ENCODE measurements around the gene GABRG3. TPM values are rescaled to one million over a fixed set of nuclear protein-coding genes. Genes with fewer than 3 reads are reported as not detected.

The GABRG3 gene
- total and polyA plus RNA-seq, 9 of the 15 experiments (the other 6 are each of a cell fraction or from before 2014, with no cell fraction given), result 4.0 to 15.1 (median 11.2) TPM

GRCh38 chr15:27017168-27017809 is 46.3 kb downstream of the GABRG3 start:
- Histone ChIP-seq H3K9me3 (replicated peaks; ENCODE audit: control insufficient read depth, insufficient read depth, low read depth, low read length) (no peaks in the 10 kb centered on the region), H3K9me1 (ENCODE audit: control insufficient read depth, insufficient read depth, low read length) (no peaks in the 10 kb centered on the region), H3K79me2 (ENCODE audit: control insufficient read depth, insufficient read depth, low read length) (no peaks in the 10 kb centered on the region), H2AFZ (ENCODE audit: low read depth, low read length) (no peak overlapping the region), H3K27me3 (ENCODE audit: control insufficient read depth in 2 of 2, insufficient read depth in 2 of 2, low read length in 2 of 2) (peaks cover 2 to 8% of the 10 kb centered on the region in 2 experiments; a peak in 4 of 5 replicates), H3K4me1 (replicated peaks in 1 of 2; ENCODE audit: control insufficient read depth in 2 of 2, insufficient read depth in 2 of 2, low read length in 2 of 2) (no peaks in the 10 kb centered on the region), H3K36me3 (ENCODE audit: control insufficient read depth, insufficient read depth, low read length) (no peaks in the 10 kb centered on the region), H3K4me2 (ENCODE audit: insufficient read depth, low read length) (no peak overlapping the region), H3K4me3 (no peak overlapping the region), H3K9ac (ENCODE audit: insufficient read depth in 1 of 2, low read depth in 2 of 2, low read length in 2 of 2) (no peak overlapping the region), H3K27ac (ENCODE audit: extremely low read depth, low read depth, low read length) (no peak overlapping the region), H4K20me1 (replicated peaks; ENCODE audit: control insufficient read depth, insufficient read depth, low read length) (no peaks in the 10 kb centered on the region)
- ATAC-seq, result peak; percentile 99
- intact Hi-C loops (cut with micrococcal nuclease), result loop anchor here (1.0 to 5.0 kb wide), 2 partner anchors 35 to 126 kb away; no protein-coding TSS in a partner anchor
- peak; percentile 97 for FAIRE-seq
- peak; percentile 71 to 80 (median 74) for DNase-seq (ENCODE audit: extremely low read depth in 1 of 4, low spot score in 3 of 4)
- 17% methylated on average over 10 of the region's 10 CpGs for WGBS (ENCODE audit: insufficient coverage, low coverage, missing lambda C conversion rate)
- CTCF ChIA-PET (ENCODE audit: low intra/inter-chr PET ratio), result interaction anchor here (2.0 to 2.9 kb wide), 2 partner anchors 126 to 128 kb away, joined by 17 to 20 read pairs; no protein-coding TSS in a partner anchor
- no TSS peak for BruUV-seq (replicated peaks)
- POLR2A ChIA-PET, result no interaction called here
- in situ Hi-C loops (cut with MboI), result no loop called here
- TF ChIP-seq ATF7 (IDR thresholded peaks at IDR 0.05) (no peak), RCOR1 (IDR thresholded peaks at IDR 0.05; ENCODE audit: borderline replicate concordance in 1 of 2, low read depth in 2 of 2, low read length in 2 of 2) (peak in 1 of 2 experiments; percentile 17; a peak in 1 of 4 replicates), DACH1 (IDR thresholded peaks at IDR 0.05; ENCODE audit: partially characterized antibody) (no peak), NR4A1 (CRISPR knock-in tag; IDR thresholded peaks at IDR 0.05) (no peak), NR4A1 (tag; IDR thresholded peaks at IDR 0.05) (no peak), ZFX (CRISPR knock-in tag; IDR thresholded peaks at IDR 0.05) (no peak), CBX5 (IDR thresholded peaks at IDR 0.05; ENCODE audit: borderline replicate concordance, low read depth) (no peak), FOXP1 (CRISPR knock-in tag; IDR thresholded peaks at IDR 0.05) (no peak), JUNB (CRISPR knock-in tag; conservative IDR thresholded peaks at IDR 0.05) (no peak), ZFP1 (CRISPR knock-in tag; IDR thresholded peaks at IDR 0.05) (no peak), KLF16 (IDR thresholded peaks at IDR 0.05) (0 out of 2 replicates have a peak, but pooled peaks have one; percentile 23), PTTG1 (tag; IDR thresholded peaks at IDR 0.05; ENCODE audit: low read depth) (no peak), ZNF184 (CRISPR knock-in tag; IDR thresholded peaks at IDR 0.05) (no peak), NCOA1 (IDR thresholded peaks at IDR 0.05; ENCODE audit: low read depth) (no peak)
- TF ChIP-seq, protein P1, sequence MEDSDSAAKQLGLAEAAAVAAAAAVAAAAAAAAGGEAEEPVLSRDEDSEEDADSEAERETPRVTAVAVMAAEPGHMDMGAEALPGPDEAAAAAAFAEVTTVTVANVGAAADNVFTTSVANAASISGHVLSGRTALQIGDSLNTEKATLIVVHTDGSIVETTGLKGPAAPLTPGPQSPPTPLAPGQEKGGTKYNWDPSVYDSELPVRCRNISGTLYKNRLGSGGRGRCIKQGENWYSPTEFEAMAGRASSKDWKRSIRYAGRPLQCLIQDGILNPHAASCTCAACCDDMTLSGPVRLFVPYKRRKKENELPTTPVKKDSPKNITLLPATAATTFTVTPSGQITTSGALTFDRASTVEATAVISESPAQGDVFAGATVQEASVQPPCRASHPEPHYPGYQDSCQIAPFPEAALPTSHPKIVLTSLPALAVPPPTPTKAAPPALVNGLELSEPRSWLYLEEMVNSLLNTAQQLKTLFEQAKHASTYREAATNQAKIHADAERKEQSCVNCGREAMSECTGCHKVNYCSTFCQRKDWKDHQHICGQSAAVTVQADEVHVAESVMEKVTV (CRISPR knock-in tag; IDR thresholded peaks at IDR 0.05), result no peak
- TF ChIP-seq, protein P2, sequence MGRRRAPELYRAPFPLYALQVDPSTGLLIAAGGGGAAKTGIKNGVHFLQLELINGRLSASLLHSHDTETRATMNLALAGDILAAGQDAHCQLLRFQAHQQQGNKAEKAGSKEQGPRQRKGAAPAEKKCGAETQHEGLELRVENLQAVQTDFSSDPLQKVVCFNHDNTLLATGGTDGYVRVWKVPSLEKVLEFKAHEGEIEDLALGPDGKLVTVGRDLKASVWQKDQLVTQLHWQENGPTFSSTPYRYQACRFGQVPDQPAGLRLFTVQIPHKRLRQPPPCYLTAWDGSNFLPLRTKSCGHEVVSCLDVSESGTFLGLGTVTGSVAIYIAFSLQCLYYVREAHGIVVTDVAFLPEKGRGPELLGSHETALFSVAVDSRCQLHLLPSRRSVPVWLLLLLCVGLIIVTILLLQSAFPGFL (CRISPR knock-in tag; IDR thresholded peaks at IDR 0.05), result no peak
- TF ChIP-seq, protein P3, sequence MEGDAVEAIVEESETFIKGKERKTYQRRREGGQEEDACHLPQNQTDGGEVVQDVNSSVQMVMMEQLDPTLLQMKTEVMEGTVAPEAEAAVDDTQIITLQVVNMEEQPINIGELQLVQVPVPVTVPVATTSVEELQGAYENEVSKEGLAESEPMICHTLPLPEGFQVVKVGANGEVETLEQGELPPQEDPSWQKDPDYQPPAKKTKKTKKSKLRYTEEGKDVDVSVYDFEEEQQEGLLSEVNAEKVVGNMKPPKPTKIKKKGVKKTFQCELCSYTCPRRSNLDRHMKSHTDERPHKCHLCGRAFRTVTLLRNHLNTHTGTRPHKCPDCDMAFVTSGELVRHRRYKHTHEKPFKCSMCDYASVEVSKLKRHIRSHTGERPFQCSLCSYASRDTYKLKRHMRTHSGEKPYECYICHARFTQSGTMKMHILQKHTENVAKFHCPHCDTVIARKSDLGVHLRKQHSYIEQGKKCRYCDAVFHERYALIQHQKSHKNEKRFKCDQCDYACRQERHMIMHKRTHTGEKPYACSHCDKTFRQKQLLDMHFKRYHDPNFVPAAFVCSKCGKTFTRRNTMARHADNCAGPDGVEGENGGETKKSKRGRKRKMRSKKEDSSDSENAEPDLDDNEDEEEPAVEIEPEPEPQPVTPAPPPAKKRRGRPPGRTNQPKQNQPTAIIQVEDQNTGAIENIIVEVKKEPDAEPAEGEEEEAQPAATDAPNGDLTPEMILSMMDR (IDR thresholded peaks at IDR 0.05 in 2 of 3, conservative IDR thresholded peaks at IDR 0.05 in 1 of 3; ENCODE audit: insufficient read depth in 2 of 3, low read depth in 1 of 3, low read length in 3 of 3), result peak; percentile 93 to 99 (median 99)

Data from K562 (cell line).